Neural progenitor cell (in vitro differentiated cells): ENCODE measurements around the gene SLC4A11. TPM values are rescaled to one million over a fixed set of nuclear protein-coding genes. Genes with fewer than 3 reads are reported as not detected.
A peak's percentile ranks its signal among the peaks of the same experiment; 100 is the strongest.

Source experiments
- DNase-seq: peaks from one replicate; pipeline ENCODE4 v3.0.0-alpha.2; 2016; ENCODE audit warnings: low spot score
- H2AFZ ChIP-seq: fragments of 200-600 bp; sonication (generic); replicated peaks from 2 replicates; pipeline ENCODE4 v1.6.1; 2016; ENCODE audit warnings: antibody characterized with exemption
- H3F3A ChIP-seq: fragments of 200-600 bp; sonication (generic); 2 replicates; pipeline ENCODE4 v1.6.1; 2016; ENCODE audit warnings: antibody characterized with exemption, low read depth
- H3K27ac ChIP-seq: fragments of 200-600 bp; sonication (generic); 2 replicates; pipeline ENCODE4 v1.5.1; 2016; ENCODE audit warnings: mild to moderate bottlenecking
- H3K27me3 ChIP-seq: fragments of 200-600 bp; sonication (generic); 2 replicates; pipeline ENCODE4 v1.6.1; 2016; ENCODE audit warnings: mild to moderate bottlenecking, moderate library complexity
- H3K36me3 ChIP-seq: fragments of 200-600 bp; sonication (generic); 2 replicates; pipeline ENCODE4 v1.5.1; 2016
- H3K4me1 ChIP-seq: fragments of 200-600 bp; sonication (generic); 2 replicates; pipeline ENCODE4 v1.6.1; 2016; ENCODE audit warnings: mixed run types
- H3K4me2 ChIP-seq: fragments of 200-600 bp; sonication (generic); 2 replicates; pipeline ENCODE4 v1.6.1; 2016
- H3K4me3 ChIP-seq: fragments of 200-600 bp; sonication (generic); 2 replicates; pipeline ENCODE4 v1.5.1; 2016
- H3K79me2 ChIP-seq: fragments of 200-600 bp; sonication (generic); 2 replicates; pipeline ENCODE4 v1.6.1; 2016; ENCODE audit warnings: low read depth
- H3K9ac ChIP-seq: fragments of 200-600 bp; sonication (generic); 2 replicates; pipeline ENCODE4 v1.6.1; 2016
- H3K9me3 ChIP-seq: fragments of 200-600 bp; sonication (generic); 2 replicates; pipeline ENCODE4 v1.5.1; 2016; ENCODE audit warnings: low read depth
- H4K20me1 ChIP-seq: fragments of 200-600 bp; sonication (generic); 2 replicates; pipeline ENCODE4 v1.6.1; 2016; ENCODE audit warnings: low read depth
- H3K27ac Mint-ChIP-seq: 3 replicates; pipeline ENCODE4 v1.8.0; 2021; ENCODE audit warnings: mixed read lengths
- H3K27me3 Mint-ChIP-seq: 2 replicates; pipeline ENCODE4 v1.8.0; 2022; ENCODE audit warnings: low read depth, mild to moderate bottlenecking, inconsistent platforms, moderate library complexity, mixed read lengths; ENCODE audit not compliant: insufficient read depth
- H3K36me3 Mint-ChIP-seq: 3 replicates; pipeline ENCODE4 v1.8.0; 2021; ENCODE audit warnings: mixed read lengths
- H3K4me1 Mint-ChIP-seq: 3 replicates; pipeline ENCODE4 v1.8.0; 2021; ENCODE audit warnings: mixed read lengths
- H3K4me3 Mint-ChIP-seq: 3 replicates; pipeline ENCODE4 v1.8.0; 2021; ENCODE audit warnings: mild to moderate bottlenecking, moderate library complexity, mixed read lengths
- H3K9me3 Mint-ChIP-seq: 3 replicates; pipeline ENCODE4 v1.8.0; 2020; ENCODE audit warnings: mixed read lengths
- CTCF ChIP-seq: fragments of 200-600 bp; sonication (generic); IDR thresholded peaks from 2 replicates; pipeline ENCODE4 v1.5.1; 2017; ENCODE audit warnings: antibody characterized with exemption, mild to moderate bottlenecking
- EZH2 ChIP-seq: fragments of 200-600 bp; sonication (generic); IDR thresholded peaks from 2 replicates; pipeline ENCODE4 v1.6.1; 2017; ENCODE audit warnings: antibody characterized with exemption, mild to moderate bottlenecking, moderate library complexity
- EZH2phosphoT487 ChIP-seq: fragments of 200-600 bp; sonication (generic); IDR thresholded peaks from 2 replicates; pipeline ENCODE4 v1.6.1; 2017; ENCODE audit warnings: antibody characterized with exemption
- total RNA-seq: library from RNA; depleted of rRNA; stranded (reverse); fragments of >200 nt; gene quantifications from 2 replicates; pipeline ENCODE4 v1.2.3, GENCODE V29; 2015; ENCODE audit warnings: low replicate concordance

SLC4A11 gene
- total RNA-seq, 1 donor from 2014 or later: 0.95 TPM

GRCh38 chr20:3255728-3256127 lies 16.7 kb upstream of the SLC4A11 start:
- Histone ChIP-seq H3K27me3 (no peaks in the 10 kb centered on the region), H3K4me2 (no peak overlapping the region), H3K9ac (no peak overlapping the region), H3K4me3 (no peak overlapping the region), H3F3A (no peaks in the 10 kb centered on the region), H3K79me2 (no peaks in the 10 kb centered on the region), H4K20me1 (peaks cover under 1% of the 10 kb centered on the region), H3K4me1 (no peaks in the 10 kb centered on the region), H3K9me3 (no peaks in the 10 kb centered on the region), H2AFZ (no peak overlapping the region), H3K36me3 (no peaks in the 10 kb centered on the region), H3K27ac (no peak overlapping the region)
- H3K36me3 Mint-ChIP-seq: peaks cover 22% of the 10 kb centered on the region
- no peaks in the 10 kb centered on the region for H3K9me3 Mint-ChIP-seq
- no peaks in the 10 kb centered on the region for H3K4me1 Mint-ChIP-seq
- H3K27me3 Mint-ChIP-seq: peaks cover 7% of the 10 kb centered on the region
- no peak overlapping the region for H3K27ac Mint-ChIP-seq
- no peak for TF ChIP-seq EZH2phosphoT487
- TF ChIP-seq CTCF: no peak
- TF ChIP-seq EZH2: no peak
- no peak overlapping the region for H3K4me3 Mint-ChIP-seq
- DNase-seq: no peak

GRCh38 chr20:3251806-3252205 lies 12.8 kb upstream of the SLC4A11 start:
- no peaks in the 10 kb centered on the region for H3K36me3 ChIP-seq
- no peaks in the 10 kb centered on the region for H3K9me3 Mint-ChIP-seq
- peaks cover 17% of the 10 kb centered on the region for H3K36me3 Mint-ChIP-seq
- H3F3A ChIP-seq: peaks cover 13% of the 10 kb centered on the region
- H3K27me3 Mint-ChIP-seq: peaks cover 20% of the 10 kb centered on the region
- H3K4me3 Mint-ChIP-seq: no peak overlapping the region
- no peak for TF ChIP-seq CTCF
- TF ChIP-seq EZH2phosphoT487: no peak
- TF ChIP-seq EZH2: no peak
- H4K20me1 ChIP-seq: peaks cover 18% of the 10 kb centered on the region
- no peak overlapping the region for H2AFZ ChIP-seq
- H3K9me3 ChIP-seq: no peaks in the 10 kb centered on the region
- no peak for DNase-seq
- H3K4me1 ChIP-seq: peaks cover 4% of the 10 kb centered on the region
- no peaks in the 10 kb centered on the region for H3K79me2 ChIP-seq
- peaks cover 35% of the 10 kb centered on the region for H3K27me3 ChIP-seq
- H3K27ac ChIP-seq: no peak overlapping the region
- no peak overlapping the region for H3K9ac ChIP-seq
- H3K4me1 Mint-ChIP-seq: peaks cover 5% of the 10 kb centered on the region
- H3K4me2 ChIP-seq: no peak overlapping the region
- H3K27ac Mint-ChIP-seq: no peak overlapping the region
- H3K4me3 ChIP-seq: no peak overlapping the region

GRCh38 chr20:3250091-3250504 lies 11.1 kb upstream of the SLC4A11 start:
- H3K9ac ChIP-seq: no peak overlapping the region
- H3F3A ChIP-seq: peaks cover 13% of the 10 kb centered on the region
- H3K4me1 Mint-ChIP-seq: peaks cover 5% of the 10 kb centered on the region
- H3K4me3 ChIP-seq: no peak overlapping the region
- no peak overlapping the region for H3K27ac Mint-ChIP-seq
- H3K9me3 Mint-ChIP-seq: no peaks in the 10 kb centered on the region
- H2AFZ ChIP-seq: no peak overlapping the region
- H3K27ac ChIP-seq: no peak overlapping the region
- H3K36me3 Mint-ChIP-seq: peaks cover 8% of the 10 kb centered on the region
- peaks cover 4% of the 10 kb centered on the region for H3K4me1 ChIP-seq
- peak; percentile 67 for DNase-seq
- no peak for TF ChIP-seq EZH2
- no peak for TF ChIP-seq EZH2phosphoT487
- peak; percentile 62 for TF ChIP-seq CTCF
- no peak overlapping the region for H3K4me3 Mint-ChIP-seq
- peaks cover 24% of the 10 kb centered on the region for H3K27me3 Mint-ChIP-seq
- H3K27me3 ChIP-seq: peaks cover 41% of the 10 kb centered on the region
- H3K4me2 ChIP-seq: no peak overlapping the region
- peaks cover 18% of the 10 kb centered on the region for H4K20me1 ChIP-seq
- no peaks in the 10 kb centered on the region for H3K9me3 ChIP-seq
- no peaks in the 10 kb centered on the region for H3K36me3 ChIP-seq
- H3K79me2 ChIP-seq: no peaks in the 10 kb centered on the region
